Dermis microvascular lymphatic vessel endothelial cell (primary cell): ENCODE data around the gene PPME1. TPM values are rescaled to one million over a fixed set of nuclear protein-coding genes. Genes with fewer than 3 reads are reported as not detected.
A peak's percentile ranks its signal among the peaks of the same experiment; 100 is the strongest.
"Not testable (repeated sequence)": the region's sequence is repeated elsewhere in the genome, so short reads cannot be mapped to it uniquely, and the experiment has no call there.

Experiments used
- DNase-seq, 2 donors: peaks; one replicate each; pipeline versions ENCODE4 v3.0.0 to v3.0.0-alpha.2; 2010; ENCODE audit warnings: low read depth in 2 of 2
- total RNA-seq: library from RNA; depleted of rRNA; stranded (reverse); fragments of >200 nt; gene quantifications from 2 replicates; pipeline ENCODE4 v1.2.1, GENCODE V29; 2014

Gene PPME1, protein sequence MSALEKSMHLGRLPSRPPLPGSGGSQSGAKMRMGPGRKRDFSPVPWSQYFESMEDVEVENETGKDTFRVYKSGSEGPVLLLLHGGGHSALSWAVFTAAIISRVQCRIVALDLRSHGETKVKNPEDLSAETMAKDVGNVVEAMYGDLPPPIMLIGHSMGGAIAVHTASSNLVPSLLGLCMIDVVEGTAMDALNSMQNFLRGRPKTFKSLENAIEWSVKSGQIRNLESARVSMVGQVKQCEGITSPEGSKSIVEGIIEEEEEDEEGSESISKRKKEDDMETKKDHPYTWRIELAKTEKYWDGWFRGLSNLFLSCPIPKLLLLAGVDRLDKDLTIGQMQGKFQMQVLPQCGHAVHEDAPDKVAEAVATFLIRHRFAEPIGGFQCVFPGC
- 21.3 and 22.3 TPM in 2 replicates for total RNA-seq

DNA sequence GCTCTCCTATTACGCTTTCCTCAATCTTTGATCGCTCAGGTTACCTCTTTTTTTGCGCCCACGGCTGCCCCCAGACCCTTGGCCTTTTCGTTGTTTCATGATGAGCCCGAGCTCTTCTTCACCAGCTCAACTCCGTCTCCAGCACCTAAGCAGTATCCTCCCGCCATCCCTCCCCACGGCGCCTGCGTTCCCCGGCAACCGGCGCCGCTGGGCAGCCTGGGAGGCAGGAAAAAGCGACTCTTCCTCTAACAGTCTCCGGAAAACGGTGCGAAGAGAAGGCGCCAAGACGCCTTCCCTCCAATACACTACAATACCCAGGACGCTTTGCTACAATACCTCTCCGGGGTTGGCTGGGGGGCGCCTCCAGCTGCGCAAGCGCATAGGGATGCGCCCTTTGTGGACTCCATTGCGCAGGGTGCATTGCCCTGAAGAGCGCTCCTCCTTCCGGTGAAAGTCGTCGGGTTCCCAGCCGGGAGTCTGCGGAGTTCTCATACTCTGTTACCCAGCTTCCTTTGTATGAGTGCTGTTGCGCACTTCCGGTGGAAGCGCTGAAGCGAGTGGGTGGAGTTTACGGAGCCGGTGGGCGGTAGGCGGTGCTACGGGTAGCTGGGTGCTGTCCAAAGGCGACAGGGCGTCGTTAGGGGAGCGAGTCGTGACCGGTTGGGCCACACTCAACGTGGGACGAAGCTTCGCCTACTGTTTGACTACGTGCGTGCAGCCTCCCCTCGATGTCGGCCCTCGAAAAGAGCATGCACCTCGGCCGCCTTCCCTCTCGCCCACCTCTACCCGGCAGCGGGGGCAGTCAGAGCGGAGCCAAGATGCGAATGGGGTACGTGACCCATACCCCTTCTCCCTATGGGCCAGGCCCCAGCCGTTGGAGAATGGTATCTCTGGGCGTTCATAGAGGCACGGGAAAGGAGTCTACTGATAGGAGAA lies at the start of gene PPME1, which contains the start of gene C2CD3:
Gene PPME1 (plus strand): TSS at position 596 of the 936 bp plus-strand sequence. CDS start 133 bp downstream, at position 729.
Gene C2CD3 (minus strand): TSS at position 309 of the 936 bp plus-strand sequence. CDS start 210 bp downstream, at position 99.
- peak; percentile 98 to 99 for DNase-seq

DNA sequence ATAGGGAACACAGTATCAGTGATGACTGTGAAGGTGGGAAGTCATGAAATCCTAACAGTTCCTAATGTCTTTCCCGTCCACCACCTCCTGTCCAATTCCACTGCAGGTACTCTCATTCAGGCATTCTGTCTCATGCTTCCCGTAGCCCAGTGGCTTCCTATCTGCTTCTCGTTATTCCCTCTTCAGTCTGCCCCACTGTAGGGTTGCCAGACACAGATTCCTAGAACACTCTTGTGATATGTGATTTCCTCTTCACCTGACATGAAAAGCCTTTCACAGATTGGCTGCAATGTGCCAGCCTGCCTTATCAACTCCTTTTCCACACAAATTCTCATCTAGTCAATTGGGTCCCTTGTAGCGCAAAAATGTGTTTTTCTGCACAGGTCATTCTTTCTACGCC lies 49.3 kb upstream of the PPME1 start:
- no peak for DNase-seq

DNA sequence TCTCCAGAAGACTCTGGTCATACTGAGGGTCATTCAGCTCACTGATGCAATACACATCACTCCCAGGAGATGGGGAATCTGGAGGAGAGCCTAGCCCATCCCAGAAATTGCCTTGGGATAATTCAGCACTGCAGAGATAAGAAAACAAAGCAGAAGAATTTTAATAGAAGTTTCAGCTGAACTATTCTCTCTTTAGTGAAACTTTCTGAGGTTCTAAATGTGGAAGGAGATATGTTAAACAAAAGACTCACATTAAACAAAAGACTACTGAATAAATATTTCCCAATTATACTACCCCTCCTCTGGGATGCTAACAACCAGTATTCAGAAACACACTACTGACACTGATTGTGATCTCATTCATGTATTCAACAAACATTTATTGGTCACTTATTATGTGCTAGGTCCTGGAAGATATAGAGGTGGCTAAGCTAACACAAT lies 48.1 kb upstream of the PPME1 start:
- DNase-seq, result no peak

GRCh38 chr11:74129121-74129520 lies 42.0 kb upstream of the PPME1 start:
- DNase-seq, result not testable (repeated sequence)

DNA sequence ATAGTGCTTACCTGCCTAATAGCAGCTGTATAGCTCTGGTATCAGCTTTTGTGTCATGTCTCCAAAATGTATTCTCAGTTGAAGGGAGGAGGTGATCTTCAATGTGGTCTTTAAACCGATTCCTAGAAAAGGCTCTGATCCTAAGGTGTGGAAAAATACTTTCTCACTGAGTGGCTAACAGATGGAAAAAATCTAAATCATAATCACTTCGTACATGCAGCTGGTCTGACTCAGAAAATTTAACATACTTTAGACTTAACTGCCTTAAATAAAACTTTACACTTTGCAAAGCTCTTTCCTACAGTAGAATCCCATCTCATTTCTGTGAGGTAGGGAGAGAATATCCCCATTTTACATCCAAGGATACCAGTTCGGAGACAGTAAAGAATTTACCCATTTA lies 38.3 kb upstream of the PPME1 start:
- DNase-seq, result no peak

GRCh38 chr11:74133436-74133835 lies 37.7 kb upstream of the PPME1 start:
- DNase-seq, result no peak

DNA sequence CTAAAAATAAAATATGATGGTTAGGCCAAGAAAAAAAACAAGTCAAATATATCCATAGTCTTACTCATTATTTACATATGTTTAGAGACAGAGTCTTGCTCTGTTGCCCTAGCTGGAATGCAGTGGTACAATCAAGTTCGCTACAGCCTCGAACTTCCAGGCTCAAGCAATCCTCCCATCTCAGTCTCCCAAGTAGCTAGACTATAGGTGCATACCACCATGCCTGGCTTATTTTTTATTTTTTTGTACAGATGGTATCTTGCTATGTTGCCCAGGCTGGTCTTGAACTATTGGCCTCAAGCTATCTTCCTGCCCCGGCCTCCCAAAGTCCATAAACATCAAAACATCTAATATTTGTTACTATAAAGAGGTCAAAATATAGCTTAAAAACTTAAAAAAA lies 36.4 kb upstream of the PPME1 start:
- DNase-seq, result no peak

DNA sequence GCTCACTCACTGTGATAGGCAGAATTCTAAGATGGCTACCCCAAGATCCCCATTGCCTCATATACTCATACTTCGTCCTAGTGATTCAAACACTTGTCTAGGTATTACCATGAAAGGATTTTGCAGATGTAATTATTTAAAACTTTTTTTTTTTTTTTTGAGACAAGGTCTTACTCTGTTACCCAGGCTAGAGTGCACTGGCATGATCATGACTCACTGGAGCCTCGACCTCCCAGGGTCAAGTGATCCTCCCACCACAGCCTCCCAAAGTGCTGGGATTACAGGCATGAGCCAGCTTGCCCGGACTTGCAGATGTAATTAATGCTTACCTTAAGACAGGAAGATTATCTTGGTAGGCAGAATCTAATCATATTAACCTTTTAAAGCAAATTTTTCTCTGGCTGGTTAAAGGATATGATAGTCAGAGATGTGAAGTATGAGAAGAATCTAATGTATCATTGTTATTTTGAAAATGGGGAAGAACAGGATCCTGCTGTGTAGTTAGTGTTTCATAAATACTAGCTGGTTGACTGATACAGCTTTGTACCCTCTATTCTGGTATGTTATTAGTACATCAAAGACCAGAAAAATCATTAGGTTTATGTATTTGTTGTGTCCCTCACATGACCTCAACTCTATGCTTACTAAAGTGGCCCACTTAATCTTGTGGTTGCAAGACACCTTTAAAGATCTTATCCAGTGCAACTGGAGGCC lies 35.8 kb upstream of the PPME1 start:
- DNase-seq, result no peak

- no peak for DNase-seq
These were observed 33.1 kb upstream of the PPME1 start for GRCh38 chr11:74138021-74138420.

GRCh38 chr11:74138572-74138971 lies 32.5 kb upstream of the PPME1 start:
- DNase-seq, result peak; percentile 43 to 90

- no peak for DNase-seq
These were observed 31.8 kb upstream of the PPME1 start for GRCh38 chr11:74139151-74139918.

DNA sequence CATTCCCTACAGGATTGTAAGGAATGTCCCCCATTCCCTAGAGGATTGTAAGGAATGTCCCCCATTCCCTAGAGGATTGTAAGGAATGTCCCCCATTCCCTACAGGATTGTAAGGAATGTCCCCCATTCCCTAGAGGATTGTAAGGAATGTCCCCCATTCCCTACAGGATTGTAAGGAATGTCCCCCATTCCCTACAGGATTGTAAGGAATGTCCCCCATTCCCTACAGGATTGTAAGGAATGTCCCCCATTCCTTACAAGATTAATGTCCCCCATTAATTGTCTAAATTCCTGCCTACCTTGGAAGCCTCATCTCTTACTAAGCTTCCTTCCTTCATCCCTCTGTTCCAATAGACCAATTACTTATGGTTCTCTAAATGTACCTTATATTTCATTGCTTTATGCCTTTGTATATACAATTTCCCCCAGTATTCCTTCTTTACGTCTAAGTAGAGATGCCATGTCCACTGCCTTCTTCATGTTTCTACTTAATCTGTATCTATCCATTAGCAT lies 31.1 kb upstream of the PPME1 start:
- not testable (repeated sequence) for DNase-seq

DNA sequence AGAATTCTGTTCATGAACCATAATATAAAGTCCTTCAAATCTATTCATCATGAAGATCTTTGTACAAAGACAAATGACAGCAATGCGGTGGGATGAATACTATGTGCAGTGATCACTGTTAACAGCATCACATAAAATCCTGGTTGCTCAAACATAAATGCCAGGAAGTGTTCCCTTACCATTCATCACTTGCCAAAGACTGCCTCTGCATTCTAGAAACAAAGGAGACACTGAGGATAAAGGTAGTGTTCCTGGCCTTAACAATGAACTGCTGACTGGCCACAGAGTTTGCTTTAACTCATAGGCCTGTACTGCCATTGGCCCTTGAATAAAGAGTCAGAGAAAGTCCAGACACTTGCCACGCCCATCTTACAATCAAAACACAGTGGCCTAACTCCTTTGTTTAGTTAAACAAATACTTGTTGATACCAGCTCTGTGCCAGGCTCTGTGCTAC lies 29.8 kb upstream of the PPME1 start:
- DNase-seq, result peak; percentile 23 to 57

GRCh38 chr11:74141908-74142307 lies 29.2 kb upstream of the PPME1 start:
- DNase-seq, result peak; percentile 19 to 56

DNA sequence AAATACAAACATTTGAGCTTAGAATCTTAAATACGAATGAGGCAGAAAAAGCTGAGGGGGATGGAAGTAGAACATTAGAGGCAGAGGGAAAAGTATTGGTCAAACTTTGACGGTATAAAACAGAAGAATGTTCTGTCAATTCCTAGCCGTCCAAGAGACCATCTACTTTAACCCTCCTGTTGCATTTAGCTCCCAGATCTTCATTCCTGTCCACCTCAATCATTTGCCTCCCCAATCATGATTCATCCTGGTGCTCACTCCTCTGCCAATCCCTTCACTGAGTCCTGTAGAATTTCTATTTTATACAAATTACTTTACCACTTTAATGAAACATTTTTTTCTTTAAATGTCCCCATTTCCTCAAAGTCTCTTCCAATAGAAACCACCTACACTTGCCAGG lies 28.5 kb upstream of the PPME1 start:
- no peak for DNase-seq

DNA sequence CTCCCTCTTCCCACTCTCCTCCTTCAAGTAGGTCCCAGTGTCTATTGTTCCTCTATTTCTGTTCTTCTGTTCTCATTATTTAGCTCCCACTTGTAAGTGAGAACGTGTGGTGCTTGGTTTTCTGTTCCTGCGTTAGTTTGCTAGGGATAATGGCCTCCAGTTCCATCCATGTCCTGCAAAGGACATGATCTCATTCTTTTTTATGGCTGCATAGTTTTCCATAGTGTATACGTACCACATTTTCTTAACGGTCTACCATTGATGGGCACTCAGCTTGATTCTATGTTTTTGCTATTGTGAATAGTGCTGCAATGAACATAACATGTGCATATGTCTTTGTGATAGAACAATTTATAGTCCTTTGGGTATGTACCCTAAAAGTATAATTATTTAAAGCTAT lies 26.5 kb upstream of the PPME1 start:
- no peak for DNase-seq

GRCh38 chr11:74147199-74147929 lies 23.7 kb upstream of the PPME1 start:
- DNase-seq, result peak in 1 of 2 donors; percentile 27

- no peak for DNase-seq
These were observed 17.9 kb upstream of the PPME1 start for GRCh38 chr11:74153224-74153623.

- no peak for DNase-seq
These were observed 16.3 kb upstream of the PPME1 start for GRCh38 chr11:74154620-74155281.
